Cardiac septum (tissue), 1 donor: Measurements from ENCODE around the gene GPX4. TPM values are rescaled to one million over a fixed set of nuclear protein-coding genes. Genes with fewer than 3 reads are reported as not detected.

Source experiments
- DNase-seq: peaks from one replicate; pipeline ENCODE4 v3.0.0-alpha.2; 2020; ENCODE audit warnings: low spot score
- intact Hi-C: fragments of 100-400 bp; cut with DNase I; formaldehyde crosslinking; loops from one replicate; pipeline ENCODE4 v1.14.0; 2022
- long read RNA-seq: library from polyadenylated mRNA; unstranded; transcript quantifications from one replicate; pipeline ENCODE4 v2.0.0, GENCODE V29; 2021
- total RNA-seq: library from RNA; stranded (reverse); fragmentation: NEBNext Ultra II Directional; extraction: Animal tissue kit (Norgen Biotek cat#: 25700); gene quantifications from one replicate; pipeline ENCODE4 v1.2.1, GENCODE V29; 2021
- donor health status: DM: no; HTN: no; CAD: no.

GPX4 gene, protein sequence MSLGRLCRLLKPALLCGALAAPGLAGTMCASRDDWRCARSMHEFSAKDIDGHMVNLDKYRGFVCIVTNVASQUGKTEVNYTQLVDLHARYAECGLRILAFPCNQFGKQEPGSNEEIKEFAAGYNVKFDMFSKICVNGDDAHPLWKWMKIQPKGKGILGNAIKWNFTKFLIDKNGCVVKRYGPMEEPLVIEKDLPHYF
- 243 TPM for total RNA-seq
- long read RNA-seq, transcript GPX4-201 (7 exons, 919 nt), result major isoform, 122 of 180 reads
- long read RNA-seq, partial matches to known transcripts, result 27 of 180 reads
- long read RNA-seq, other reads (novel, unspliced or antisense), result 23 of 180 reads

- DNase-seq, result peak; percentile 99
- intact Hi-C loops, result loop anchor here (2.0 kb wide), 2 partner anchors 51 to 83 kb away; partner anchors contain the start of genes RNU6-2 and TMEM259
These were observed at the start of gene GPX4 for GRCh38 chr19:1103708-1104310. Gene GPX4, plus strand, starts transcription at chr19:1103994. Its CDS starts 50 bp downstream, at chr19:1104044.

- intact Hi-C loops, result no loop called here
- no peak for DNase-seq
These were observed 49.4 kb upstream of the GPX4 start for GRCh38 chr19:1054102-1055027.

DNA sequence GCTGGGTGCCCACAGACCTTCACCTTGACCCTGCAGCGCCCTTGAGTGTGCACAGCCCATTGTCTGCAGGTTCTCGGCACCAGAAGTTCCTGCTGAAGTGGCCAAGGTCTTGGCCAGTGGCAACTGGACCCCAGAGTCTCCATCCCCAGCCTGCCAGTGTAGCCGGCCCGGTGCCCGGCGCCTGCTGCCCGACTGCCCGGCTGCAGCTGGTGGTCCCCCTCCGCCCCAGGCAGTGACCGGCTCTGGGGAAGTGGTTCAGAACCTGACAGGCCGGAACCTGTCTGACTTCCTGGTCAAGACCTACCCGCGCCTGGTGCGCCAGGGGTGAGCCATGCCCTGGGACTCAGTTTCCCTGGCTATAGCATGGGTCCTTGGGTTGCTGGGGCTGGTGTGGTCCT lies 48.8 kb upstream of the GPX4 start:
- intact Hi-C loops, result no loop called here
- no peak for DNase-seq

- DNase-seq, result no peak
These were observed 47.7 kb upstream of the GPX4 start for GRCh38 chr19:1055886-1056620.

GRCh38 chr19:1057176-1057855 lies 46.5 kb upstream of the GPX4 start:
- no peak for DNase-seq
- intact Hi-C loops, result no loop called here

More at GRCh38 chr19:1055886-1056620, 47.7 kb upstream of the GPX4 start:
- intact Hi-C loops, result no loop called here

GRCh38 chr19:1058112-1058511 lies 45.7 kb upstream of the GPX4 start:
- intact Hi-C loops, result no loop called here
- no peak for DNase-seq

- no peak for DNase-seq
- intact Hi-C loops, result no loop called here
These were observed 43.1 kb upstream of the GPX4 start for GRCh38 chr19:1060689-1061088.

GRCh38 chr19:1061987-1062386 lies 41.8 kb upstream of the GPX4 start:
- no peak for DNase-seq

GRCh38 chr19:1062387-1063029 lies 41.3 kb upstream of the GPX4 start:
- no peak for DNase-seq

More at GRCh38 chr19:1061987-1062386, 41.8 kb upstream of the GPX4 start:
- intact Hi-C loops, result no loop called here

GRCh38 chr19:1063030-1063908 lies 40.5 kb upstream of the GPX4 start:
- no peak for DNase-seq
- intact Hi-C loops, result no loop called here

More at GRCh38 chr19:1062387-1063029, 41.3 kb upstream of the GPX4 start:
- intact Hi-C loops, result no loop called here

GRCh38 chr19:1063909-1064660 lies 39.7 kb upstream of the GPX4 start:
- no peak for DNase-seq
- intact Hi-C loops, result no loop called here

GRCh38 chr19:1064661-1065605 lies 38.9 kb upstream of the GPX4 start:
- DNase-seq, result peak; percentile 88
- intact Hi-C loops, result no loop called here

- intact Hi-C loops, result no loop called here
- no peak for DNase-seq
These were observed 38.1 kb upstream of the GPX4 start for GRCh38 chr19:1065606-1066109.

GRCh38 chr19:1066251-1066747 lies 37.5 kb upstream of the GPX4 start:
- intact Hi-C loops, result no loop called here
- DNase-seq, result no peak

GRCh38 chr19:1066748-1067340 lies 37.0 kb upstream of the GPX4 start, which contains the start of gene ARHGAP45:
Gene ARHGAP45, plus strand, starts transcription at chr19:1067167. Its CDS starts 239 bp downstream, at chr19:1067406.
- no peak for DNase-seq
- intact Hi-C loops, result no loop called here
